ENCODE measurements around the gene INSYN1.

- TF ChIP-seq CTCF (conservative IDR thresholded peaks at IDR 0.05; ENCODE audit: low read depth, low read length) (no peak), EZH2 (IDR thresholded peaks at IDR 0.05; ENCODE audit: low read length, unreplicated experiment) (no peak)
These were observed 2.2 kb downstream of the INSYN1 start for GRCh38 chr15:73750951-73751350.
